ENCODE results near the gene CLCN6.
A peak's percentile ranks its signal among the peaks of the same experiment; 100 is the strongest.
"Not testable (repeated sequence)": the region's sequence is repeated elsewhere in the genome, so short reads cannot be mapped to it uniquely, and the experiment has no call there.

CLCN6 gene

DNA sequence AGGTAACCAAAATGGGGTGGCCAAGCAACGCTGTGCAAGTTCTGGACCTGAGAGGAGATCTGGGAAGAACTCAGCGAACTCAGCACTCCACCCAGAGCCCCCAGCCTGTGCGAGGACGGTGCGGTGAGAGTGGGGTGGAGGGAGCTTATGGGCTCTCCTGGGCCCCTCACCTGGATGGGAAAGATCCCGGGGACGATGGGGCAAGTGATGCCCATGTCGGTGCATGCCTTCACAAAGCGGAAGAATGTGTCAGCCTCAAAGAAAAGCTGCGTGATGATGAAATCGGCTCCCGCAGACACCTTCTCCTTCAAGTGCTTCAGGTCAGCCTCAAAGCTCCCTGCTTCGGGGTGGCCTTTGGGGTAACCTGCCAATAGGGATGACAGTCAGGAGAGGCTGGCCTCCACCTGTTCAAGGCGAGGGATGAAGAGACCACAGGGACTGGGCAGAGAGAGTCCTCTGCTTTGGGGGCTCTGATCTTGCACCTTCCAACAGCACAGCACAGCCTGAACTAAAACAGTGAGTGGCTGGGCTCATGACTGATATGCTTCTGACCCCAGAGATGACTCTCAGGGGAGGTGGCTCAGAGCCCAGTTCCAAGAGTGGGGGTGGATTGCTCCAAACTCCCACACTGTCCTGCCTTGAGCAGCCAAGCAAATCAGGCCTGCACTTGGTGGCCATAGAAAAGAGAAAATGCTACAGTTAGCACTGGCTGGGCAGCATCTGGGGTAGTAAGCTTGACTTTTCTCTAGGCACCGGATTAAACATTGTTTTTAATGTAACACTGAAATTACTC, 9.8 kb upstream of the CLCN6 start:
- DNase-seq, result no peak

GRCh38 chr1:11797525-11798216, 8.3 kb upstream of the CLCN6 start:
- no peak for DNase-seq

GRCh38 chr1:11799099-11799498, 6.9 kb upstream of the CLCN6 start:
- no peak for DNase-seq

DNA sequence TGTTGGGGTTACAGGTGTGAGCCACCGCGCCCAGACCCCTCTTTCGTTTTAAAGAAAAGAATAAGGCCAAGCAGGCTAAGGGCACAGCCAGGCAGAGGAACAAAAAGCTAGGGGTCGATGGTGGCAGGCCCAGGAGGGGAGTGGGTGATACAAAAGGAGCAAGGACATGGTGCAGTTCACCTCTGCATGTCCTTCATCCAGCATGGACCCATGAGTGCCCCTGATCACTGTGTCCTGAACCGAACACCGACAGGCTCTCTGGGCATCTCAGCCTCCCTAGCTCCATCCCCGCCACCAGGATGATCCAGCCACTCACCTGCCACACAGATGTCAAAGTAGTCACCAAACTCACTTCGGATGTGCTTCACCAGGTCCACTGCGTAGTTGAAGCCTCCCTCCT, 6.1 kb upstream of the CLCN6 start:
- no peak for DNase-seq

GRCh38 chr1:11800391-11800755, 5.6 kb upstream of the CLCN6 start:
- no peak for DNase-seq

GRCh38 chr1:11800756-11801433, 5.1 kb upstream of the CLCN6 start:
- DNase-seq, result no peak

- DNase-seq, result no peak
Measured at GRCh38 chr1:11802616-11802972, 3.4 kb upstream of the CLCN6 start.

- peak; percentile 51 to 56 for DNase-seq
Measured at GRCh38 chr1:11802973-11803885, 2.8 kb upstream of the CLCN6 start.

DNA sequence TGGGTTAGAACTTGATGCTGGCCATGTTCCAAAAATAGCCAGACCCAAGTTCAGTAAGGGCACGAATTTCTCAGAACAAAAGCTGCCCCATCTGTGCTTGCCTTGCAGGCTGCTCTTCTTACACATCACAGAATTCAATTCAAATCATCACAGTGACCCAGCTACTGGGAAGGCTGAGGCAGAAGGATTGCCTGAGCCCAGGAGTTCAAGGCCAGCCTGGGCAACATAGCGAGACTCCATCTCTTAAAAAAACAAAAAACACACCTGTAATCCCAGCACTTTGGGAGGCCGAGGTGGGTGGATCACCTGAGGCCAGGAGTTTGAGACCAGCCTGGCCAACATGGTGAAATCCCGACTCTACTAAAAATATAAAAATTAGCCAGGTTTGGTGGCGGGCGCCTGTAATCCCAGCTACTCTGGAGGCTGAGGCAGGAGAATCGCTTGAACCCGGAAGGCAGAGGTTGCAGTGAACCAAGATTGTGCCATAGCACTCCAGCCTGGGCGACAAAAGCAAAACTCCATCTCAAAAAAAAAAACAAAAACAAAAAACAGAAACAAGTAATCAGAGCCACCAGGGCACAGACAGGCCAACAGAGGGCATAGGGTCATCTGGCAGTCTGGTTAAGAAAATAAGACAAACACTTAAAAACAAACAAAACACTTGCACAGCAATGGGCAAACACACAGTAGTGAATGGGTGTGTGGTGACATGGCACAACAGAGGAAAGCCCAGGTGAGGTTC, 1.9 kb upstream of the CLCN6 start:
- DNase-seq, result not testable (repeated sequence)

DNA sequence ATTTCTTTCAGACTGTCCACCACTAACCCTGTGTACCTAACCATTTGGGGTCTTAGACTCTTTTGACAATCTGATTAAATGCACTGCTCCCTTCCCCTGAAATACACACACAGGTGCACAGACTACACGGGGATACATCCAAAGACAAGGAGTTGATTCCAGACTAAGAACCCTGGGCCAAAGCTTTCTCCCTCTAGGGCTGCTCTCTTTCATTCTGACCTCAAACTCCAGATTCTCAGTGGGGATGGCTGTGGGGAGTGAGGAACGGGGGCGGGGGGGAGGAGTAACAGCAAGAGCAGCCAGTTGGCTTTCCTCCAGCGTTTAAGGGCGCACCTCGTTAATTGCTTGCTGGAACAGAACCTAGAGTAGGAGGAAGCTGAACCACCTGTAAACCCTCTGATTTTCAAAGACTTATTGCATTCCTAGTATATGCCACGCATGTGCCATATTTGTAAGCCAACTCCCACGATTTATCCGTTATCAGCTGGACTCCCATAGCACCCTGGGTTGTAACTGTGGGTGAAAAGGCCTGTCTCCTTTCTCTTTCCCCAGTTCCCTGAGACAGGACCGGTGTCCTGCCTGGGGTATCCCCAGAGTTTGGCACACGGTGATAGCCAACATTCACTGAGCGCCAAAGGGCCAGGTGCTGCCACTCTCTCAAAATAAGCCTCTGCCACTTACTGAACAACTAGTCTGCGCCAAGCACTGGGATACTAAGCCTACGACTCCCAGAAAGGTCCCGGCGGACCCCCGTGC, 1.1 kb upstream of the CLCN6 start:
- peak; percentile 39 to 47 for DNase-seq

GRCh38 chr1:11806307-11806936, 431 bp downstream of the CLCN6 start:
- DNase-seq, result no peak

GRCh38 chr1:11807133-11807532, 1.1 kb downstream of the CLCN6 start:
- DNase-seq, result no peak

- no peak for DNase-seq
Measured at GRCh38 chr1:11813021-11813420, 7.0 kb downstream of the CLCN6 start.

DNA sequence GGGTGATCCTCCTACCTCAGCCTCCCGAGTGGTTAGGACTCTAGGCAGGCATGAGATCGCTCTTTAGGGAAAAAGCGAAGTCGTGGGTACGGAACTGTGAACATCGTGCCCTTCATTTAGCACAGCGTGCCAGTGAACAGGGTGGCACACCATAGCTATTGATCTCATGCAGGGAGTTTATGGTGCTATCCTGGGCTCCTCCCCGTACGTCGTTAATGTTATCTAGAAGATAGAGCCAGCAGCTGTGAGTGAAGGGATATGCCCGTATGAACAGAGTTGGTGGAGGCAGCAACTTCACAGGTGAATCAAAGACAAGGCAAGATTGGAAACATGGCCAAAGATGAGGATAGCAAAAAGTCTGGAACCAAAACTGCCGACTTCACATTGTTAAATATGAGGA, 11.2 kb downstream of the CLCN6 start:
- no peak for DNase-seq

- no peak for DNase-seq
Measured at GRCh38 chr1:11822091-11822490, 16.1 kb downstream of the CLCN6 start.

DNA sequence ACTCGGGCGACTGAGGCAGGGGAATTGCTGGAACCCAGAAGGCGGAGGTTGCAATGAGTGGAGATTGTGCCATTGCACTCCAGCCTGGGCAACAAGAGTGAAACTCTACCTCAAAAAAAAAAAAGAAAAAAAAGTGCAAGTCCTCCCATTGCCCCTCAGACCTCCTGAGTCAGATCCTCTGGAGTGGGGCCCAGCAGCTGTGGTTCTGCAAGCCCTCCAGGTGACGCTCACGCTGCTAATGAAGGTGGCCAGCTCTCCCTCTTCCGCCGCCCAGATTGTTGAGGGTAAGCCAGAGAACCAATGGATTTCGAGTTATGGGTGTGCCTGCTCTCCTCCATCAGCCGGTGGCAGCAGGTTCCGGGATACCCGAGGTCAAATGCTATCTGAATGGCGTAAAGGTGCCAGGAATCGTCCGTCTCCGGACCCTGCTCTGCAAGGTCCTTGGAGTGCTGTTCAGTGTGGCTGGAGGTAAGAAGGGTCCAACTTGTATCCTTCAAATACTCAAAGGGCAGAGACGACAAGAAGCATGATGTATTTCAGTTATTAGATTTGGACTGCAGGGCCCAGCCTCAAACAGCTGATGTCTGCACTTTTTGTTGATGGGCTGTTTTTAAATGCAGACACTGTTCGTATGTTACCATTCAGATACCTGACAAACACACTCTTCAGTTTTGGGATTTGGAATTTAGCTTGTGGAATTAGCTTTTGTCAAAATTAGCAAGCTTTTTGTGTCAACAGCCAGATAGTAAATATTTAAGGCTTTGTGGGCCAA, 17.6 kb downstream of the CLCN6 start:
- no peak for DNase-seq

- no peak for DNase-seq
Measured at GRCh38 chr1:11825131-11825530, 19.1 kb downstream of the CLCN6 start.

DNA sequence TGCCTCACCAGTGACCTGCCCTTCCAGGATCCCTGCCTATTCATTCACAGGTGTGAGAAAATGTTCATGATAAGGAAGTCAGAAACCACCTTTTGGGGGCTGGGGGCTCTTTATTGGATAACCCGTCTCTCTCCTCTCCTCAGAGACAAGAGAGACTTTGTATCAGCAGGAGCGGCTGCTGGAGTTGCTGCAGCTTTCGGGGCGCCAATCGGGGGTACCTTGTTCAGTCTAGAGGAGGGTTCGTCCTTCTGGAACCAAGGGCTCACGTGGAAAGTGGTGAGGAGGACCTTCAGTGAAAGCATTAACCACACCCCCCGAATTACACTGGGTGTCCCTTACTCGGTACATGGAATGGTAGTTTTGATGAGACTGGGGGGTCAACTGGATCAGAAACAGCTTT, 21.0 kb downstream of the CLCN6 start:
- no peak for DNase-seq

DNA sequence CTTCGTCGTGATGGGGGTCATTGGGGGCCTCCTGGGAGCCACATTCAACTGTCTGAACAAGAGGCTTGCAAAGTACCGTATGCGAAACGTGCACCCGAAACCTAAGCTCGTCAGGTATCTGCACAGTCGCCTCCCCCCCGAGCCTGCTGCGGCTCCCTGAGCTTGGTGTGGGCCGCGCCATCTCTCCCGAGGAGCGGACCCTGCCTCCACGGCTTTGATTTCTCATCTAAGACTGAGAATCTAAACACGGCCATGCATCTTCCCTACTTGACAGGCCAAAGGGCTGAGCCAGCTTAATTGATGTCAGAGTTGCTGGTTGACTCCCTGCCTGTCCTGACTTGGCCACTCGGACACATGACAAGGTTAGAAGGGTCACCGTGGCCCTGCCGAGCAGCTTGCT, 22.5 kb downstream of the CLCN6 start:
- DNase-seq, result no peak

Measured in activated CD4-positive, alpha-beta T cell treated with anti-CD3 and anti-CD28 coated beads, Interleukin-2, amount 50 U/mL, for 4 hours (primary cell).